GM10266 (cell line): ENCODE results near the gene ANKS1B.

Source experiments
- DNase-seq: peaks from one replicate; pipeline ENCODE4 v3.0.0; 2012; ENCODE audit errors: extremely low spot score
- TF ChIP-seq, protein P1 (sequence below): IDR thresholded peaks from 2 replicates; pipeline ENCODE4 v1.5.1; 2012; ENCODE audit warnings: mild to moderate bottlenecking, low read depth; ENCODE audit not compliant: control insufficient read depth, insufficient read depth; ENCODE audit errors: missing control alignments

Gene ANKS1B

DNA sequence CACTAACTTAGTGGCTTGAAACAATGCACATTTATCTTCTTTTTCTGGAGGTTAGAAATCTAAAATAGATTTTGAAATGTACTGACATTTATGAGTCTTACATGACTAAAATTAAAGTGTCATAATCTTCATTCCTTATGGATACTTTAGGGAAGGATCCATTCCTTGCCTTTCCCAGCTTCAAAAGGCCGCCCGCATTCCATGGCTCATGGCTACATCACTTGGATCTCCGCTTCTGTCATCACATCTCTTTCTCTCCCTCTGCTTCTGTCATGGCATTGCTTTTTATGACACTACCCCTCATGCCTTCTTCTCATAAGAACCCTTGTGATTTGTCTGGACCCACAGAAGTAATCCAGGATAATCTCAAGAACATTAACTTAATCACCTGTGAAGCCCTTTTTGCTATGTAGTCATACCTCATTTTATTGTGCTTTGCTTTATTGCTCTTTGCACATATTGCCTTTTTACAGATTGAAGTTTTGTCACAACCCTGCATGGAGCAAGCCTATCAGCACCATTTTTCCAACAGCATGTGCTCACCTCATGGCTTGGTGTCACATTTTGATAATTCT, 270.7 kb downstream of the ANKS1B start:
- DNase-seq: no peak
- TF ChIP-seq, protein P1, sequence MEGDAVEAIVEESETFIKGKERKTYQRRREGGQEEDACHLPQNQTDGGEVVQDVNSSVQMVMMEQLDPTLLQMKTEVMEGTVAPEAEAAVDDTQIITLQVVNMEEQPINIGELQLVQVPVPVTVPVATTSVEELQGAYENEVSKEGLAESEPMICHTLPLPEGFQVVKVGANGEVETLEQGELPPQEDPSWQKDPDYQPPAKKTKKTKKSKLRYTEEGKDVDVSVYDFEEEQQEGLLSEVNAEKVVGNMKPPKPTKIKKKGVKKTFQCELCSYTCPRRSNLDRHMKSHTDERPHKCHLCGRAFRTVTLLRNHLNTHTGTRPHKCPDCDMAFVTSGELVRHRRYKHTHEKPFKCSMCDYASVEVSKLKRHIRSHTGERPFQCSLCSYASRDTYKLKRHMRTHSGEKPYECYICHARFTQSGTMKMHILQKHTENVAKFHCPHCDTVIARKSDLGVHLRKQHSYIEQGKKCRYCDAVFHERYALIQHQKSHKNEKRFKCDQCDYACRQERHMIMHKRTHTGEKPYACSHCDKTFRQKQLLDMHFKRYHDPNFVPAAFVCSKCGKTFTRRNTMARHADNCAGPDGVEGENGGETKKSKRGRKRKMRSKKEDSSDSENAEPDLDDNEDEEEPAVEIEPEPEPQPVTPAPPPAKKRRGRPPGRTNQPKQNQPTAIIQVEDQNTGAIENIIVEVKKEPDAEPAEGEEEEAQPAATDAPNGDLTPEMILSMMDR: no peak

DNA sequence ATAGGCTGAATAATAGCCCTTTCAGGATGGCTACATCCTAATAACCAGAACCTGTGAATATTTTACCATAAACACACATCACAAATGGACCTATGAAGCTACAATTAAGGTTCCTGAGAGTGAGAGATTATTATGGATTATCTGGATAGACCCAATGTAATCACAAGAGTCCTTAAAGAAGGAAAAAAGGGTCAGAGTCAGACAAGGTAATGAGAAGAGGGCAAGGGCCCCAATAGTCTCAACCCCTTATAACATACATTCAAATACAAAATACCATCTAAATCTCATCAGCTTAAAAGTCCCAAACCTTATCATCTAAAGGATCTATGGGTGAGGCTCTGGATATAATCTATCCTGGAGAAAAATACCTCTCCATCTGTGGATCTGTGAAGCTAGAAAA, 272.5 kb downstream of the ANKS1B start:
- DNase-seq: no peak
- TF ChIP-seq, protein P1: no peak

DNA sequence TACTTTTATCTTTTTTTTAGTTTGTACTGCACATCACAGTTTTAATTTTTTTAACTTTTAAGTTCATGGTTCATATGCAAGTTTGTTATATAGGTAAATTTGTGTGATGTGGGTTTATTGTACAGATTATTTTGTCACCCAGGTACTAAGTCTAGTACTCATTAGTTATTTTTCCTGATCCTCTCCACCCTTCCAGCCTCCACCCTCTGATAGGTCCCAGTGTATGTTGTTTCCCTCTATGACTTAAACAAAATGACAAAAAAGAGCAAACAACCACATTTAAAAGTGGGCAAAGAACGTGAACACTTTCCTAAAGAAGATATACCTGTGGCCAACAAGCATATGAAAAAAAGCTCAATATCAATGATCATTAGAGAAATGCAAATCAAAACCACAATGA, 273.5 kb downstream of the ANKS1B start:
- TF ChIP-seq, protein P1: no peak
- no peak for DNase-seq

DNA sequence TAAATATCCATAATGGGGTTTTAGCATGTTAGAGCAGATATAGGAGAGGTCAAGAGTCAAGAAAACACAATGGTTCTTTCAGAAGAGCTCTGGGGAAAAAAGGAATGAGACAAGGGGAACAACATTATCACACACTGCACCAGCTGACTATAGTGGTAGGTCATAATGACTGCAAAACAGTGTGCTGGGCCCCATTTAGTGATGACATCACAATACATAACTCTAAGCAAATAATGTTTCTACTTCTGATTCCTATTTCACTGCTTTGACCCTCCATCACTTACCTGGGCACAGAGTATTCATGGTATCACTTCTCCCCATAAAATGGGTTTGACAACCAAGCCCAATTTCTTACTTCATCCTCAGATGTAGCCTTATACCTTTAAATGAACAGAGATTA, 275.1 kb downstream of the ANKS1B start:
- DNase-seq: no peak
- TF ChIP-seq, protein P1: no peak

DNA sequence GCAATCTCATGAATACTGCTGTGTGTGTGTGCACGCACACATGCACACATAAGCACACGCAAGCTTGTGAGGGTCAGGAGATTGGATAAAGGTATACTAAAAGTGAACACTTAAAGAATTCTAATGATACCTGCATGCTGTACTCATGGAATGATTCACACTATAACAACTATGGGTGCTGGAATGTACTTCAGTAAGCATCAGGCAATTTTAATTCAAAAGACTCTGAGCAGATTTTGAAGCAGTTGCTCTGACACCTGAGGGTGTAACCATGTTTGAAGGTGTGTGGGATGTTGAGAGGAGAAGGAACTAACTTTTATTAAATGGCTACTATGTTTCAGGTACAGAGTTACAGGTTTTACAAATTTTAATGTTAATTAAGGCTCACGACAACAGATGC, 275.6 kb downstream of the ANKS1B start:
- TF ChIP-seq, protein P1: no peak
- no peak for DNase-seq

DNA sequence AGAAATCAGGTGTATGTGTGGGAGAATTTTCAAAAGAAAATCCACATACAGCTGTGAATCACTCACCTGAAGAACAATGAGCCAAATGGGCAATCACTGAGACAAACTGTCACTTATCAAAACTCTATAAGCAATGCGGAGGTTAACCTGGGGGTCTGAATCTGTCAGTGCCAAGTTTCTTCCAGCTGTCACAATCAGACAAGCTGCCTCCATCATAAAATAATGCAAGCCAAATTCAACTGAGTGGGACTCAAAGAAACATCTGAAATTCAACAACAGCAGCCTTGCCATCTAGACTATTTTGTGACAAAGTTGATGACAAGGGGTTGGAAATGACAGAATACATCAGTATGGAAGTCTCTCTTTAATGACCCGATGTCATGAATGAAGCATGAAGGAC, 276.9 kb downstream of the ANKS1B start:
- TF ChIP-seq, protein P1: no peak
- no peak for DNase-seq

DNA sequence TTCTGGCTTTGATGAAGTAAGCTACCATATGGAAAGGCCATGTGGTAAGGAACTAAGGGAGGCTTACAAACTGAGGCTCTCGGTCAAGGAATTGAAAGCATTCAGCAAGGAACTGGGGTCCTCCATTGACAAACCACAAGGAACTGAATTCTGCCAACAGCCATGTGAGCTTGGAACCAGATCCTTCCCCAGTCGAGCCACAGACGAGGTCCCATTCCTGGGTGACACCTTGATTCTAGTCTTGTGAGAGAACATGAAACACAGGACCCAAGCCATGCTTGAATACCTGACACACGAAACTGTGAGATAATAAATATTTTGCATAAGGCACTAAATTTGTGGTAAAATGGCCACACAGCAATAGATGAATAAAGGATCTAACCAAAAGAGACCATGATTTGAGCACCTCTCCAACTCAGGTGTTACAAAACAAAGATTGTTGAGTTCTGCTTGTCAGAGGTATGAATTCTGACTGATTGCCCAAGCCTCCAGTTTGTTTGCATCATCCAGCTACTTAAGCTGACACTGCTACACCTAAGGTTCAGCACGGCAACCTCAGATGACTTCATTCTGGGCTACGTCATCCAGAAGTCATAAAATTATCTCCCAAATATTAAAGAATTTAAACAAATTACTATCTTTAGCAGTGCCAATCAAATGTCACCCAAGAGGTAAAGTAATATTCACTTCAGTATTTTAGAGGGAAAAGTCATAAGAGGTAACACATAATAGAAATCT, 277.8 kb downstream of the ANKS1B start:
- DNase-seq: no peak
- TF ChIP-seq, protein P1: no peak
